Tibial nerve (tissue), 4 donors: Measurements from ENCODE around the gene CRKL. TPM values are rescaled to one million over a fixed set of nuclear protein-coding genes. Genes with fewer than 3 reads are reported as not detected.

Source experiments
- DNase-seq, 2 donors: peaks; one replicate each; pipeline ENCODE4 v3.0.0-alpha.2; 2019; ENCODE audit warnings: low spot score in 2 of 2
- H3K27ac ChIP-seq, 4 donors: fragments of 200-600 bp; sonication (generic) in 3 of 4; one replicate each; pipeline ENCODE4 v1.5.1; 2017 to 2019; ENCODE audit warnings: mild to moderate bottlenecking in 1 of 4
- H3K27me3 ChIP-seq, 2 donors: fragments of 200-600 bp; sonication (generic) in 1 of 2; one replicate each; pipeline versions ENCODE4 v1.5.1 to v1.6.0; 2017 to 2019
- H3K36me3 ChIP-seq, 3 donors: fragments of 200-600 bp; sonication (generic); one replicate each; pipeline ENCODE4 v1.5.1; 2018 to 2019
- H3K4me1 ChIP-seq, 4 donors: fragments of 200-600 bp; sonication (generic) in 3 of 4; one replicate each; pipeline ENCODE4 v1.5.1; 2017 to 2019
- H3K4me3 ChIP-seq, 4 donors: fragments of 200-600 bp; sonication (generic) in 3 of 4; one replicate each; pipeline ENCODE4 v1.5.1; 2017 to 2019; ENCODE audit warnings: mild to moderate bottlenecking in 1 of 4, moderate library complexity in 1 of 4
- H3K9me3 ChIP-seq, 4 donors: fragments of 200-600 bp; sonication (generic) in 3 of 4; one replicate each; pipeline ENCODE4 v1.5.1; 2017 to 2019
- CTCF ChIP-seq, 5 experiments: fragments of 200-600 bp in 3 of 5; fragments of 450-650 bp in 2 of 5; sonication (generic) in 3 of 5; IDR thresholded peaks; one replicate each; pipeline ENCODE4 v1.5.1; 2016 to 2019; ENCODE audit warnings: antibody characterized with exemption in 5 of 5, mild to moderate bottlenecking in 3 of 5, moderate library complexity in 2 of 5
- EP300 ChIP-seq, 2 donors: sonication (generic); formaldehyde crosslinking; IDR thresholded peaks; one replicate each; pipeline ENCODE4 v1.6.1; 2017; ENCODE audit warnings: antibody characterized with exemption in 2 of 2, mild to moderate bottlenecking in 1 of 2
- POLR2A ChIP-seq, 2 donors: fragments of 450-650 bp; IDR thresholded peaks; one replicate each; pipeline ENCODE4 v1.6.1; 2017; ENCODE audit warnings: antibody characterized with exemption in 2 of 2, mild to moderate bottlenecking in 2 of 2, moderate library complexity in 2 of 2
- WGBS, 2 donors: methylation state at CpG; one replicate each; pipeline ENCODE4 v1.1.5; 2018; 5-methylcytosine and 5-hydroxymethylcytosine counted together
- total RNA-seq, 4 donors: library from RNA; depleted of rRNA; stranded (reverse); fragments of >200 nt; gene quantifications; one replicate each; pipeline ENCODE4 v1.1.0, GENCODE V29; 2016

The CRKL gene
- total RNA-seq, 4 donors from 2014 or later: 44.7 to 59.0 (median 51.5) TPM

DNA sequence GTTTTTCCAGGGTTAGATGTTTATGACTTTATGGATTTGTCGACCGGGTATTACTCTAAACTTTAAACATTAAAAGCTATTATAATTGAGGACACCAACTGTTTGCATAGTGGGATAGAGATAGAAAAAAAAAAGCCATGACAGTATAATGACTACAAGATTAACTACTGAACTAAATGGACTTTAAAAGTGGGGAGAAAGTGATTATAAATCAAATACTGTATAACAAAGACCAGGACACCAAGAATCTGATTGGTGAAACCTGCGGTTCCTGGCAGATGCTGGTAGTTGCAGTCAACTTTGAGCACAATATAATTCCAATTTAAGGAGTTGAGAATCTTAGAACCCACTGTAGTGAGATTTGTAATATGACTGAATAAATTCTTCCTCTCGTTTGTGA lies 2.5 kb downstream of the CRKL start:
- no peak for DNase-seq
- no peaks in the 10 kb centered on the region for H3K27me3 ChIP-seq
- no peaks in the 10 kb centered on the region for H3K36me3 ChIP-seq
- H3K4me1 ChIP-seq: peaks cover 0 to 56% (median 19%) of the 10 kb centered on the region in 4 donors
- H3K4me3 ChIP-seq: peak overlapping the region; percentile 0 to 99 (median 47)
- no peak overlapping the region for H3K27ac ChIP-seq
- 8 to 13% methylated on average over 4 of the region's 4 CpGs for WGBS, 2 donors
- no peaks in the 10 kb centered on the region for H3K9me3 ChIP-seq
- TF ChIP-seq EP300 (IDR thresholded peaks at IDR 0.05): no peak

- no peaks in the 10 kb centered on the region for H3K9me3 ChIP-seq
- no peaks in the 10 kb centered on the region for H3K36me3 ChIP-seq
- DNase-seq: no peak
- peaks cover 0 to 63% (median 19%) of the 10 kb centered on the region in 4 donors for H3K4me1 ChIP-seq
- peak overlapping the region in 1 of 4 donors; percentile 1 for H3K27ac ChIP-seq
- TF ChIP-seq POLR2A (IDR thresholded peaks at IDR 0.05) (no peak), EP300 (IDR thresholded peaks at IDR 0.05) (no peak), CTCF (IDR thresholded peaks at IDR 0.05) (no peak)
- H3K27me3 ChIP-seq: no peaks in the 10 kb centered on the region
- peak overlapping the region in 3 of 4 donors; percentile 0 to 99 (median 80) for H3K4me3 ChIP-seq
- WGBS, 2 donors: 43 to 48% methylated on average over 3 of the region's 3 CpGs
Observed at GRCh38 chr22:20920881-20921203, 3.6 kb downstream of the CRKL start.

DNA sequence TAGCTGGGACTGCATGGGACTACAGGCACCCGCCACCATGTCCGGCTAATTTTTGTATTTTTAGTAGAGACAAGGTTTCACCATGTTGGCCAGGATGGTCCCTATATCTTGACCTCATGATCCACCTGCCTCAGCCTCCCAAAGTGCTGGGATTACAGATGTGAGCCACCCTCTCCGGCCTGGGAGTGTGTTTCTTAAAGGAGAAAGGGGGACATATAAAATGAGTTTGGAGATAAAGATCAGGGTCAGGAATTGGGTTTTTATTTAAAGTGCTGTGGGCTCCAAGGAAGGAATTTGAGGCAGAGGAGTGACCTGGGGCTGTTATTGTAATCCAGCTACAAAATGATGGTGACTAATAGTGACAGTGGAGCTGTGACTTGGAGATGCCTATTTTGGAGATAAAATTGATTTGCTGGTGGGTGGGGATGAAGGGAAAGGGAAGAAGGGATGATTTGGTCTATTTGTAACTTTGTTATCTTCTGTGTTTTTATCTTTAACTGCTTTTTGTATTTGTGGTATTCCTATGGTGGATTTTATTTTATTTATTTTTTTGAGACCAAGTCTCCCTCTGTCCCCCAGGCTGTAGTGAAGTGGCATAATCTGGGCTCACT lies 5.0 kb downstream of the CRKL start:
- WGBS, 2 donors: 58 to 59% methylated on average over 3 of the region's 3 CpGs
- TF ChIP-seq EP300 (IDR thresholded peaks at IDR 0.05): no peak
- no peak for TF ChIP-seq POLR2A (IDR thresholded peaks at IDR 0.05)
- no peak for TF ChIP-seq CTCF (IDR thresholded peaks at IDR 0.05)
- Histone ChIP-seq H3K9me3 (no peaks in the 10 kb centered on the region), H3K4me1 (peaks cover 0 to 65% (median 21%) of the 10 kb centered on the region in 4 donors), H3K27me3 (no peaks in the 10 kb centered on the region), H3K4me3 (no peak overlapping the region), H3K36me3 (no peaks in the 10 kb centered on the region), H3K27ac (no peak overlapping the region)
- no peak for DNase-seq

GRCh38 chr22:20926243-20926642 lies 9.0 kb downstream of the CRKL start:
- Histone ChIP-seq H3K27me3 (no peaks in the 10 kb centered on the region), H3K27ac (no peak overlapping the region), H3K4me1 (peaks cover 0 to 51% (median 9%) of the 10 kb centered on the region in 4 donors), H3K9me3 (no peaks in the 10 kb centered on the region), H3K36me3 (no peaks in the 10 kb centered on the region), H3K4me3 (no peak overlapping the region)
- WGBS, 2 donors: 91 to 92% methylated on average over 2 of the region's 2 CpGs
- TF ChIP-seq POLR2A (IDR thresholded peaks at IDR 0.05) (no peak), EP300 (IDR thresholded peaks at IDR 0.05) (no peak), CTCF (IDR thresholded peaks at IDR 0.05) (no peak)
- no peak for DNase-seq

DNA sequence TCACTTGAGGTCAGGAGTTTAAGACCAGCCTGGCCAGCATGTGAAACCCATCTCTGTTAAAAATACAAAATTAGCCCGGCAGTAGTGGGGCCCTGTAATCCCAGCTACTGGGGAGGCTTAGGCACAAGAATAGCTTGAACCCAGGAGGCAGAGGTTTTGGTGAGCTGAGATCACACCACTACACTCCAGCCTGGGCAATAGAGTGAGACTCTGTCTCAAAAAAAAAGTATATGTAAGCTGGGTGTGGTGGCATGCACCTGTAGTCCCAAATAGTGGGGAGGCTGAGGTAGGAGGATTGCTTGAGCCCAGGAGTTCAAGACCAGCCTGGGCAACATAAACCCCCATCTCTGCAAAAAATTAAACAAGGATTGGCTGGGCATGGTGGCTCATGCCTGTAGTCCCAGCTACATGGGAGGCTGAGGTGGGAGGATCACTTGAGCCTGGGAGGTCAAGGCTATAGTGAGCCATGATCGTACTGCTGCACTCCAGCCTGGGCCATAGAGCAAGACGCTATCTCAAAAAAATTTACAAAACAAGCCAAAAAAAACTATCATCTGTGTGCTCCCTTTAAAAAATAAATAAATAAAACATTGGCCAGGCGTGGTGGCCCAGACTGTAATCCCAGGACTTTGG lies 10.8 kb downstream of the CRKL start:
- Histone ChIP-seq H3K27ac (no peak overlapping the region), H3K9me3 (no peaks in the 10 kb centered on the region), H3K27me3 (no peaks in the 10 kb centered on the region), H3K4me1 (peaks cover 0 to 50% (median 5%) of the 10 kb centered on the region in 4 donors), H3K4me3 (no peak overlapping the region), H3K36me3 (no peaks in the 10 kb centered on the region)
- WGBS, 2 donors: 63 to 66% methylated on average over 4 of the region's 4 CpGs
- TF ChIP-seq EP300 (IDR thresholded peaks at IDR 0.05) (no peak), POLR2A (IDR thresholded peaks at IDR 0.05) (no peak), CTCF (IDR thresholded peaks at IDR 0.05) (no peak)
- no peak for DNase-seq
